Sigmoid colon (tissue), 7 donors: ENCODE measurements around the gene MAGI2. TPM values are rescaled to one million over a fixed set of nuclear protein-coding genes. Genes with fewer than 3 reads are reported as not detected.

Source experiments
- DNase-seq: peaks from one replicate; pipeline ENCODE4 v3.0.0-alpha.2; 2019
- H3K27ac ChIP-seq, 4 donors: fragments of 200-600 bp; sonication (generic); one replicate each; pipeline ENCODE4 v1.5.1; 2016 to 2019; ENCODE audit warnings: mild to moderate bottlenecking in 1 of 4
- H3K27me3 ChIP-seq, 3 donors: fragments of 200-600 bp; sonication (generic); one replicate each; pipeline ENCODE4 v1.5.1; 2019; ENCODE audit warnings: mild to moderate bottlenecking in 1 of 3
- H3K36me3 ChIP-seq, 4 donors: fragments of 200-600 bp; sonication (generic); one replicate each; pipeline ENCODE4 v1.5.1; 2016 to 2019
- H3K4me1 ChIP-seq, 4 donors: fragments of 200-600 bp; sonication (generic); one replicate each; pipeline ENCODE4 v1.5.1; 2017 to 2019
- H3K4me3 ChIP-seq, 4 donors: fragments of 200-600 bp; sonication (generic); one replicate each; pipeline ENCODE4 v1.5.1; 2017 to 2019; ENCODE audit warnings: mild to moderate bottlenecking in 2 of 4, moderate library complexity in 1 of 4
- H3K9me3 ChIP-seq, 4 donors: fragments of 200-600 bp in 3 of 4; sonication (generic) in 3 of 4; one replicate each; pipeline versions ENCODE4 v1.5.1 to v1.6.1; 2013 to 2019
- CTCF ChIP-seq, 4 experiments: fragments of 450-650 bp in 3 of 4; fragments of 200-600 bp in 1 of 4; IDR thresholded peaks; one replicate each; pipeline ENCODE4 v1.5.1; 2016 to 2019; ENCODE audit warnings: antibody characterized with exemption in 4 of 4, mild to moderate bottlenecking in 3 of 4, moderate library complexity in 2 of 4
- EP300 ChIP-seq, 4 donors: sonication (generic); formaldehyde crosslinking; IDR thresholded peaks; one replicate each; pipeline ENCODE4 v1.6.1; 2017; ENCODE audit warnings: antibody characterized with exemption in 4 of 4
- POLR2A ChIP-seq, 2 donors: fragments of 450-650 bp; IDR thresholded peaks; one replicate each; pipeline ENCODE4 v1.6.1; 2016; ENCODE audit warnings: antibody characterized with exemption in 2 of 2, mild to moderate bottlenecking in 2 of 2, moderate library complexity in 2 of 2
- POLR2AphosphoS5 ChIP-seq, 4 donors: sonication (generic); formaldehyde crosslinking; IDR thresholded peaks; one replicate each; pipeline ENCODE4 v1.6.1; 2017; ENCODE audit warnings: antibody characterized with exemption in 4 of 4
- WGBS, 2 donors: extraction: QIAGEN DNeasy Blood & Tissue Kit; methylation state at CpG; one replicate each; pipeline ENCODE4 v1.1.7; 2013; 5-methylcytosine and 5-hydroxymethylcytosine counted together
- intact Hi-C: fragments of 100-400 bp; cut with DNase I; formaldehyde crosslinking; loops from one replicate; pipeline ENCODE4 v1.15.1; 2023
- polyA plus RNA-seq, 3 donors: library from polyadenylated mRNA; stranded (reverse); fragments of 200-250 nt; gene quantifications; one replicate each; pipeline ENCODE4 v1.2.3, GENCODE V29; 2013
- total RNA-seq, 4 donors: library from RNA; depleted of rRNA; stranded (reverse); fragments of >200 nt; gene quantifications; one replicate each; pipeline ENCODE4 v1.1.0, GENCODE V29; 2016
- donor health status: healthy with polysubstance abuse.
- donor health status: Bipolar disorder and iron deficiency.
- donor health status: healthy.

MAGI2 gene
- total and polyA plus RNA-seq, 7 donors, result 0.69 to 26.9 (median 14.7) TPM

GRCh38 chr7:78901566-78901965 is 551.9 kb downstream of the MAGI2 start:
- no peaks in the 10 kb centered on the region for H3K9me3 ChIP-seq
- TF ChIP-seq CTCF (IDR thresholded peaks at IDR 0.05) (no peak), EP300 (IDR thresholded peaks at IDR 0.05) (no peak), POLR2A (IDR thresholded peaks at IDR 0.05) (no peak), POLR2AphosphoS5 (IDR thresholded peaks at IDR 0.05) (no peak)
- 92 to 95% methylated on average over 3 of the region's 3 CpGs for WGBS, 2 donors
- H3K36me3 ChIP-seq, result no peaks in the 10 kb centered on the region
- H3K27me3 ChIP-seq, result no peaks in the 10 kb centered on the region
- H3K27ac ChIP-seq, result no peak overlapping the region
- no peak overlapping the region for H3K4me3 ChIP-seq
- intact Hi-C loops, result no loop called here
- DNase-seq, result no peak
- no peaks in the 10 kb centered on the region for H3K4me1 ChIP-seq

DNA sequence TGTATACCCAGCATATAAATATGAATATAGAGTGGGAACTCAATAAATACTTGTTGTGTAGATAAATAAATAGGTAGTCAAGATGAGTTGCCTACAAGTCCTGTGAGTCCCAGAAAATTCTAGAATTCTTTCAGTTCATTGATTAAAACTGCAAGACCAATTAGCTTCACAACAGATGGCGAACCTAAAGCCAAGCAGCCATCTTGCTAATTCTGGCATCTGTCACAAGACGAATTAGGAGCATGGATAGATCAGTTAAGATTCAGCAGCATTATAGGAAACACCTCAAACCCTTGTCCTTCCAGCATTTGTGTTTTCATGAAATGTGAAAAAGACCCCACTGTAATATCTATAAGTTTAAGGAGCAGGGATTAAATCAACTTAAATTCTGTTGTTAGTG is 552.7 kb downstream of the MAGI2 start:
- H3K27ac ChIP-seq, result no peak overlapping the region

GRCh38 chr7:78895393-78895792 is 558.1 kb downstream of the MAGI2 start:
- intact Hi-C loops, result no loop called here
- no peaks in the 10 kb centered on the region for H3K4me1 ChIP-seq
- no peaks in the 10 kb centered on the region for H3K9me3 ChIP-seq
- no peaks in the 10 kb centered on the region for H3K27me3 ChIP-seq
- no peak overlapping the region for H3K4me3 ChIP-seq
- DNase-seq, result no peak
- TF ChIP-seq POLR2A (IDR thresholded peaks at IDR 0.05) (no peak), CTCF (IDR thresholded peaks at IDR 0.05) (no peak), EP300 (IDR thresholded peaks at IDR 0.05) (no peak), POLR2AphosphoS5 (IDR thresholded peaks at IDR 0.05) (no peak)
- no peaks in the 10 kb centered on the region for H3K36me3 ChIP-seq
- WGBS, 2 donors, result 34 to 54% methylated on average over 3 of the region's 3 CpGs
- H3K27ac ChIP-seq, result no peak overlapping the region

More for the DNA sequence above, 552.7 kb downstream of the MAGI2 start:
- 87 to 92% methylated on average over 2 of the region's 2 CpGs for WGBS, 2 donors
- no peaks in the 10 kb centered on the region for H3K9me3 ChIP-seq
- H3K4me3 ChIP-seq, result no peak overlapping the region
- H3K27me3 ChIP-seq, result no peaks in the 10 kb centered on the region
- intact Hi-C loops, result no loop called here
- no peaks in the 10 kb centered on the region for H3K4me1 ChIP-seq
- no peak for TF ChIP-seq EP300 (IDR thresholded peaks at IDR 0.05)
- no peak for TF ChIP-seq POLR2A (IDR thresholded peaks at IDR 0.05)
- TF ChIP-seq CTCF (IDR thresholded peaks at IDR 0.05), result no peak
- TF ChIP-seq POLR2AphosphoS5 (IDR thresholded peaks at IDR 0.05), result no peak
- no peaks in the 10 kb centered on the region for H3K36me3 ChIP-seq
- no peak for DNase-seq

GRCh38 chr7:78879206-78879605 is 574.3 kb downstream of the MAGI2 start:
- Histone ChIP-seq H3K27ac (no peak overlapping the region), H3K36me3 (no peaks in the 10 kb centered on the region), H3K9me3 (peaks cover 0 to 3% (median 0%) of the 10 kb centered on the region in 4 donors), H3K4me1 (no peaks in the 10 kb centered on the region), H3K27me3 (no peaks in the 10 kb centered on the region), H3K4me3 (no peak overlapping the region)
- no peak for DNase-seq
- 66 to 81% methylated on average over 1 of the region's 1 CpG for WGBS, 2 donors
- TF ChIP-seq EP300 (IDR thresholded peaks at IDR 0.05), result no peak
- TF ChIP-seq POLR2A (IDR thresholded peaks at IDR 0.05), result no peak
- no peak for TF ChIP-seq POLR2AphosphoS5 (IDR thresholded peaks at IDR 0.05)
- TF ChIP-seq CTCF (IDR thresholded peaks at IDR 0.05), result no peak
- intact Hi-C loops, result no loop called here

DNA sequence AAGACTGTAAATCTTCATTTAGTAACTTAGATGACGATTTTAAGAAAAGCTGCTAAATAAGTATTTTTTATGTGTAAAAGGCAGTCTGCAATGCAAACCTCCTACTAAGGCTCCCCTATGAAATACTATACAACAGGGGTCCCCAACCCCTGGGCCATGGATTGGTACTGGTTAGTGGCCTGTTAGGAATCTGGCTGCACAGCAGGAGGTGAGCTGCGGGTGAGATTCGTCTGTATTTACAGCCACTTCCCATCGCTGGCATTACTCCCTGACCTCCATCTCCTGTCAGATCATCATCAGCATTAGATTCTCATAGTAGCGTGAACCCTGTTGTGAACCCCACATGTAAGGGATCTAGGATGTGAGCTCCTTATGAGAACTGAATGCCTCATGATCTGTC is 580.4 kb downstream of the MAGI2 start:
- intact Hi-C loops, result no loop called here
- H3K36me3 ChIP-seq, result no peaks in the 10 kb centered on the region
- no peak overlapping the region for H3K27ac ChIP-seq
- TF ChIP-seq EP300 (IDR thresholded peaks at IDR 0.05), result no peak
- no peak for TF ChIP-seq POLR2AphosphoS5 (IDR thresholded peaks at IDR 0.05)
- no peak for TF ChIP-seq POLR2A (IDR thresholded peaks at IDR 0.05)
- TF ChIP-seq CTCF (IDR thresholded peaks at IDR 0.05), result no peak
- H3K4me1 ChIP-seq, result no peaks in the 10 kb centered on the region
- H3K9me3 ChIP-seq, result no peaks in the 10 kb centered on the region
- H3K4me3 ChIP-seq, result no peak overlapping the region
- WGBS, 2 donors, result 75 to 83% methylated on average over 5 of the region's 5 CpGs
- H3K27me3 ChIP-seq, result no peaks in the 10 kb centered on the region
- no peak for DNase-seq
